ENCODE data around the gene TMEM231. TPM values are rescaled to one million over a fixed set of nuclear protein-coding genes. Genes with fewer than 3 reads are reported as not detected.
"Not testable (repeated sequence)": the region's sequence is repeated elsewhere in the genome, so short reads cannot be mapped to it uniquely, and the experiment has no call there.

Gene TMEM231
- total RNA-seq, 1 donor from 2014 or later: 59.9 TPM

GRCh38 chr16:75555213-75555706, 792 bp downstream of the TMEM231 start:
- Histone ChIP-seq H3K27me3 (no peaks in the 10 kb centered on the region), H3K9me3 (no peaks in the 10 kb centered on the region), H3K4me1 (peaks cover 0 to 5% of the 10 kb centered on the region in 2 donors), H3K27ac (peak overlapping the region; percentile 63 to 80), H3K4me3 (peak overlapping the region; percentile 64 to 84), H3K36me3 (no peaks in the 10 kb centered on the region)
- peak; percentile 29 to 92 for DNase-seq (ENCODE audit: low spot score in 2 of 2)
- intact Hi-C loops (cut with DNase I): loop anchor here (5.0 kb wide), 1 partner anchor 93 kb away; the partner anchor contains the start of gene TMEM170A
- no peak for TF ChIP-seq CTCF (IDR thresholded peaks at IDR 0.05)

DNA sequence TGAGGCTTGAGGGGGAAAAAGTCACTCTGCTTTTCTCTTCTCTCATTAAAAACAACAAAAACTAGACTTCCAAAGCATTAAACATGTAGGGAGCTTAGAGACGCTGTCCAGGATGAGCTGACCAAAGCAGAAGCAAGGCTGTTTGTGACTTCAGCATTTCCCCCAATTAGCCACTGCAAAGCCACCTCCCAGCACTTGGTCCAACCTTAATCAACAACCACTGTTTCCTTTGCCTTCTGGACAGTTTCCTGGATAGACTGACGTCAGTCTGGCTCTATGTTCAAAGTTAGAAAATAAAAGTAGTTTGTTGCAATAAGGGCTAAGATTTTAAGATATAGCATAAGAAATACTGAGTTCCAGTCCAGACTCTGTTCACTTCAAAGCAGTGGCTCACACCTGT, 3.1 kb downstream of the TMEM231 start:
- Histone ChIP-seq H3K4me1 (peaks cover 0 to 5% of the 10 kb centered on the region in 2 donors), H3K36me3 (no peaks in the 10 kb centered on the region), H3K27ac (peak overlapping the region in 1 of 2 donors; percentile 34), H3K4me3 (no peak overlapping the region), H3K9me3 (no peaks in the 10 kb centered on the region), H3K27me3 (no peaks in the 10 kb centered on the region)
- TF ChIP-seq CTCF (IDR thresholded peaks at IDR 0.05): no peak
- no peak for DNase-seq (ENCODE audit: low spot score in 2 of 2)
- intact Hi-C loops (cut with DNase I): no loop called here

DNA sequence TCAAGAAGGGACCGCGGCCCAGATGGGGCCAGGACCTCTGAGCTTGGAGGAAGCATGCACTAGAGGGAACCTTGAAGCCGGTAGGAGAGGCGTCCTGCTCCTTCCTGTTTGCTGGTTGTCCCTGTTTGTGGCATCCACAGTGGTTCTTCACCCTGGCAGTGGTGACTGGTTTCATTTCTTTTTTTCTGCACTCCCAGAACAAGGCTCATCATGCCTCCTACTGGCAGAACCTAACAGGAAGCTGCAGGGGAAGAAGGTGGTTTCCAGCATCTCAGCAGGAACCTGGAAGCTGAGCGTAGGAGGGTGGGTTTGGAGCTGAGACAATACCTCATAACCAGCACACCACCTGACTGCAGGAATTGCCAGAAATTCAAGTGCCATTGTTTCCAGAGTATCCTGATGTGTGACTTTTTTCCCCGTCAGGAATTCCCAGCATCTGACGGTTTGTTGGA, 5.8 kb downstream of the TMEM231 start:
- H3K4me3 ChIP-seq: no peak overlapping the region
- DNase-seq (ENCODE audit: low spot score in 2 of 2): peak in 1 of 2 donors; percentile 68
- H3K27ac ChIP-seq: no peak overlapping the region
- H3K4me1 ChIP-seq: peaks cover 0 to 5% of the 10 kb centered on the region in 2 donors
- H3K27me3 ChIP-seq: no peaks in the 10 kb centered on the region
- H3K9me3 ChIP-seq: no peaks in the 10 kb centered on the region
- intact Hi-C loops (cut with DNase I): no loop called here
- TF ChIP-seq CTCF (IDR thresholded peaks at IDR 0.05): peak; percentile 9 to 33 (median 22)
- no peaks in the 10 kb centered on the region for H3K36me3 ChIP-seq

- intact Hi-C loops (cut with DNase I); H3K4me3 ChIP-seq; DNase-seq (ENCODE audit: low spot score in 2 of 2); H3K4me1 ChIP-seq; H3K27ac ChIP-seq; H3K9me3 ChIP-seq; H3K36me3 ChIP-seq; H3K27me3 ChIP-seq: not testable (repeated sequence)
Observed at GRCh38 chr16:75548456-75548855, 7.6 kb downstream of the TMEM231 start.

DNA sequence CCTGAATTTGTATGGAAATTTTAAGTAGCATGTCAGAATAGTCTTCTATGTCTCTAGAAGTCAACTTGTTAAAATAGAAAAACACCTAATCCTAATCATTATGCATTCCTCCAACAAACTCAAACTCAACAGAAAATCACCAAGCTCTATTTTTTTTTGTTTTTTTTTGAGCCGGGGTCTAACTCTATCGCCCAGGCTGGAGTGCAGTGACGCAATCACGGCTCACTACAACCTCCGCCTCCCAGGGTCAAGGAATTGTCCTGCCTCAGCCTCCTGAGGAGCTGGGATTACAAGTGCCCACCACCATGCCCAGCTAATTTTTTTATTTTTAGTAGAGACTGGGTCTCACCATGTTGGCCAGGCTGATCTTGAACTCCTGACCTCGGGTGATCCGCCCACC, 9.8 kb downstream of the TMEM231 start:
- Histone ChIP-seq H3K27me3 (no peaks in the 10 kb centered on the region), H3K36me3 (no peaks in the 10 kb centered on the region), H3K4me1 (no peaks in the 10 kb centered on the region), H3K27ac (no peak overlapping the region), H3K9me3 (no peaks in the 10 kb centered on the region), H3K4me3 (no peak overlapping the region)
- no peak for TF ChIP-seq CTCF (IDR thresholded peaks at IDR 0.05)
- intact Hi-C loops (cut with DNase I): no loop called here
- DNase-seq (ENCODE audit: low spot score in 2 of 2): no peak

GRCh38 chr16:75545879-75546278, 10.2 kb downstream of the TMEM231 start:
- DNase-seq (ENCODE audit: low spot score in 2 of 2); intact Hi-C loops (cut with DNase I); H3K4me1 ChIP-seq; H3K36me3 ChIP-seq; H3K9me3 ChIP-seq; H3K27ac ChIP-seq; H3K27me3 ChIP-seq; H3K4me3 ChIP-seq: not testable (repeated sequence)

DNA sequence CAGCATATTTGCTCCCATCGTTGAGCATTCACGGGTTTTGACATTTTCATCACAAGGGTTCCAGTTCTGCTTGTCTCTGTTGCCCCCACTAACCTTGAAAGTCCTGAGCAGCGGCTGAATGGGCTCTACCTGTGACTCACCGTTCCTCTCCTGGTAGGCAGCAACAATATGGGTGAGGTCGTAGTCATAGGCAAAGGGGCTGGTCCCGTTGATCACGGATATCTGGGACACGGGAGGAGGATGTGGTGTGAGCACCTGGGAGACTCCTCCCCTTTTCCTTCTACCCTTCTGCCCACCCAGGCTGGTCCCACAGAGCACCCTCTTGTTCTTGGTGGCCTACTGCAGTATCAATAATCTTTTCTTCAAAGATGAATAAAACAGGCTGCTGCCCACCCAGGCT, 13.6 kb downstream of the TMEM231 start:
- H3K4me3 ChIP-seq; DNase-seq (ENCODE audit: low spot score in 2 of 2); H3K36me3 ChIP-seq; H3K9me3 ChIP-seq; H3K4me1 ChIP-seq; intact Hi-C loops (cut with DNase I); H3K27ac ChIP-seq; H3K27me3 ChIP-seq: not testable (repeated sequence)
